KG1 (cell line): ENCODE measurements around the gene AGR2.

Experiments
- DNase-seq: peaks from one replicate; lab custom pipeline; 2025; lab: John Stamatoyannopoulos, UW

AGR2 gene

DNA sequence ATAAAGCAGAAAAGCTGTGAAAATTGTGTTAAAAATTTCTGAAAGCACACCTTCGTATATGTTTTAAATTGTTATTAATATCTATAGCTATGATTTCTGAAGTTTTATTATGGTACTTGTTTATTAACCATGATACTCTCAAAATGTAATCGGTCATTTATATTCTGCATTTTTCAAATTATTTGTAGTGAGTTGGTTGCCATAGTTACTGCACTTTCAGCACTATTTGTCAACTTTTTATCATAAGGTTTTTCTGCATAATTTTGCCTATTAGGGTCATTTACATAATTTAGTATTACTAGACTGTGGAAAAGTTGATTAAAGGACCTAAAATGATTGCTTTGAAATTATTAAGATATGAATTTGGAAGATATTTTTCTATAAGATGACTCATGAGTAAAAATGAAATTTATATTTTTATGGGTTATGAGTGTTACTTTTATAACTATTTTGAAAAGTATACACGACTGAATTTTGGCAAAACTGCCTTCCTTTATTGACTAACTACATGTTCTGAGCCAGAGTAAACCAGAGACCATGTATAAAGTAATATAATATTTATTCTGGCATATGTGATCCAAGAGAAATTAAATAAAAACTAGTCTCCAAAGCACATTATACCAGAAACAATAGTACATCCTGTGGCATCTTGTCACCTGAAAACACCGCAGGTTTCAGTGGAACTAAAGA is 7.9 kb upstream of the AGR2 start:
- no peak for DNase-seq

- DNase-seq: no peak
These were observed 6.8 kb upstream of the AGR2 start for GRCh38 chr7:16811551-16811950.

- DNase-seq: no peak
These were observed 5.8 kb upstream of the AGR2 start for GRCh38 chr7:16810573-16810972.

DNA sequence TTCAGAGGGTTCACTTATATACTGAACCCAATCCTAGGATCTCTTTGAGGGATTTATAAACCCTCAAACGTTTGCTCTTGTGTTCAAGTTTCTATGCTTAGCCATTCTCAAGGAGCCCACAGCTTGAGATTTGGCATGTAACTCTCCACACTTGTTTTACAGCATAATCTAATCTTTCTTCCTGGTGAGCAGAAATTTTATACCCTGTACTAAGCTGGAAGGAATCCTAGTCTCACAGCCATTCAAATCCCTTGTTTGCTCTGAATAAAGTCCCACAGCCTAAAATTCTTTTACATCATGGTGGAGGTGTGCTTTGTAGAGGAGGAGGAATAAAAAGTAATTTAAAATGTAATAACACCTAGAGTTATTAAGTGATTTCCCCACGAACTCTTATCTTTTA is 5.3 kb upstream of the AGR2 start:
- no peak for DNase-seq

DNA sequence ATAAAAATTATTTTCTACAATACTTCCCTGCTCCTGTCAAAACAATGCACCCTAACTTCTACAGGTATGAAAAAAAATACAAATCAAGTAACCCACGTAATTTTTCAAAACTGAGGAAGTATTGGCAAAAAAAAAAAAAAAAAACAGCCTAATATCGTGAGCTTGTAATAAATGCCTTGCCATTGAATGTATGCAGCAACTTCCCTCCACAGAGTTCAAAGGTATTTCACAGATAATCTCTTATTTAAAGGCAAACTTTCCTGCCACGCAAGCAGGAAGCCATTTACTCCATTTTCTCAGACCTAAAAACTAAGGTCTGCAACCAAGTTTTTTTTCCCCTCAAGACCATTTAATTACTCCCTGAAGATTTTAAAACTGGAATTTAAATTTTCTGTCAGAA is 642 bp upstream of the AGR2 start:
- no peak for DNase-seq

GRCh38 chr7:16803881-16804673 is 722 bp downstream of the AGR2 start:
- DNase-seq: no peak

- DNase-seq: no peak
These were observed 1.7 kb downstream of the AGR2 start for GRCh38 chr7:16803125-16803524.

GRCh38 chr7:16801579-16801978 is 3.2 kb downstream of the AGR2 start:
- DNase-seq: no peak

DNA sequence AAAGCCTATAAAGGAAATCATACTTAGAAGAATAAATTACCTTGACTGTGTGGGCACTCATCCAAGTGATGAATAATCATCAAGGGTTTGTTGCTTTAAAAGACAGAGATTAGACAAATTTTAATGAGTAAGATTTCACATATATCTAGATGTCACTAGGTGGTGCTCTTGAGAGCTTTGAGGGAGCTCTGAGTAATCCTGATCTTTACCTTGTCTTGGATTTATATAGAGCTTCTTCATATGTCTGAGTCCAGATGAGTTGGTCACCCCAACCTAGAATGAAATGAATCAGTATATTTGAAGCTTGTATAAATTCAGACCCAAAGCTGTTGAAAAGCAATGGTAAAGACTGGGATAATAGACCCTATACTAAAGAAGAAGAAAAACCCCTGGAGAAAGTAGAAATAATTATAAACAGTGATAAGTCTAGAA is 3.7 kb downstream of the AGR2 start:
- DNase-seq: peak; percentile 12

- no peak for DNase-seq
These were observed 9.2 kb downstream of the AGR2 start for GRCh38 chr7:16795624-16796023.

GRCh38 chr7:16794986-16795385 is 9.8 kb downstream of the AGR2 start:
- no peak for DNase-seq

- DNase-seq: no peak
These were observed 12.7 kb downstream of the AGR2 start for GRCh38 chr7:16791905-16792698.

- no peak for DNase-seq
These were observed 13.7 kb downstream of the AGR2 start for GRCh38 chr7:16791071-16791470.

DNA sequence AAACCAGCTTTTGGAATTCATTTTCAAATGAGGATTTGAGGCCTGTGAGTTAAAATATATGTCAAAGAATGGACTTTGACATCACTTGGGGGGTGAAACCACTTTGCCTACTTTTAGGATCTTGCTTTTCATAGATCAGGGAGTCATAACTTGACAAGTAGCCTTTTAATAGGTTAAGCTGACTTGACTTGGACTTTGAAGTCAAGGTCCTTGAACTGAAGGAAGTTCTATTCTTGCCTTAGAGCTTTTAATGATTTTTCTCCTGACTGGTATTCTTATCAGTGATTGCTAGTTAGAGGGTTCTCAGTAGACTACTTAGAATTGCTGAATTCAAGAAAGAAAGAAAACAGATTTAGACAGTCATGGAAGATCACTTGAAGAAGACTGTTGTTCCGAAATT is 17.7 kb downstream of the AGR2 start:
- no peak for DNase-seq

GRCh38 chr7:16786257-16786656 is 18.5 kb downstream of the AGR2 start:
- no peak for DNase-seq

- DNase-seq: no peak
These were observed 19.0 kb downstream of the AGR2 start for GRCh38 chr7:16785846-16786245.

- no peak for DNase-seq
These were observed 19.5 kb downstream of the AGR2 start for GRCh38 chr7:16785321-16785720.

DNA sequence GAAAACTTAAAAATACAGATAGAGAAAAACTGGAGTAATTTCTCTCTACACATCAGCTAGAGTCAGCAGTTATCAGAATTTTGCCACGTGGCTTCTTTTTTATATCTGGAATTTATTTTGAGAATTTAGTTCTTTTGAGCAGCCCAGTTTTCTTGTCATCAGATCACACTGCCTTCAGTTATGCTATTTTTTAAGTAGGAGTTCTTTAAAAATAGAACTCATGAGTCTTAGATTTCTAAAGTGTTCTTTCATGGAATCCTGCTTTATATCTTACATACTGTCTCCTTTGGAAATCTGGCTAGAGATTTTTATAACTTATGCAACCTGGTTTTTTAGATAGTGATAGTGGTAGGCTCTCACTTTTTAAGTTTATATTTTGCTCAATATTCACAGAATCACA is 24.2 kb downstream of the AGR2 start:
- DNase-seq: no peak

GRCh38 chr7:16779051-16779450 is 25.7 kb downstream of the AGR2 start:
- DNase-seq: no peak

GRCh38 chr7:16778476-16778875 is 26.3 kb downstream of the AGR2 start:
- no peak for DNase-seq

DNA sequence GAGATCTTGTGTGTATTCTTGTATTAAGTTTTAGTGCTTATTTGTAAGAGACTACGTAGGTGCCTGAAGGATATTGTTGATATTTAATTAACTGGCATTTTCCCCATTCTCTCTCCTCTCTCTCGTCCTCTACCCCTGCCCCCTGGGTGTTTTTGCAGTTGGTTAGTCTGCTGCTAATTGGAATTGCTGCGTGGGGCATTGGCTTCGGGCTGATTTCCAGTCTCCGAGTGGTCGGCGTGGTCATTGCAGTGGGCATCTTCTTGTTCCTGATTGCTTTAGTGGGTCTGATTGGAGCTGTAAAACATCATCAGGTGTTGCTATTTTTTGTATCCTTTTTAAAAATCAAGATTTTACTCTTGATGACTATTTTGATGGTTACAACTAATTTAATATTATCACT is 28.7 kb downstream of the AGR2 start:
- DNase-seq: no peak

DNA sequence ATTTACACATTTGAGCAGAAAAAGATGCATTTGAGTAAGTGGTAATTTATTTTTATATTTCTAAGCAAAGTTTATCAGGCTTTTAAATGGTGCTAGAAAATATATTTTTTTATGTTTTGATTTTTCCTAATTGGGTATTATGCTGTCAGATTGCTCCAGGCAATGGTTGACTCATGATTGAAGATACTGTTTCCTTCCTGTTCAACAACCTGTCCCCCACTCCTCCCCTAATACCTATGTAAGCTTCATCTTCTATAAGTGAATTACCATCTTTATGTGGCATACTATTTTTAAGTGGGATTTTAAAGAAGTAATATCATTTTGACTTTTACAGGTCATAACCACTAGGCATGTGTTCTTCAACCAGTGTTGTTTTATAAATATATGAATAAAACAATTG is 29.8 kb downstream of the AGR2 start:
- no peak for DNase-seq

- no peak for DNase-seq
These were observed 30.5 kb downstream of the AGR2 start for GRCh38 chr7:16774294-16774693.
